HG03045 (cell line): Measurements from ENCODE around the gene NELFE.
"Not testable (repeated sequence)": the region's sequence is repeated elsewhere in the genome, so short reads cannot be mapped to it uniquely, and the experiment has no call there.

ENCODE experiments used
- ATAC-seq: cut with Tn5 transposase; IDR thresholded peaks from one replicate; pipeline ENCODE4 v1.9.1; 2021; ENCODE audit warnings: mild to moderate bottlenecking, moderate library complexity; ENCODE audit not compliant: unreplicated experiment

Gene NELFE, protein sequence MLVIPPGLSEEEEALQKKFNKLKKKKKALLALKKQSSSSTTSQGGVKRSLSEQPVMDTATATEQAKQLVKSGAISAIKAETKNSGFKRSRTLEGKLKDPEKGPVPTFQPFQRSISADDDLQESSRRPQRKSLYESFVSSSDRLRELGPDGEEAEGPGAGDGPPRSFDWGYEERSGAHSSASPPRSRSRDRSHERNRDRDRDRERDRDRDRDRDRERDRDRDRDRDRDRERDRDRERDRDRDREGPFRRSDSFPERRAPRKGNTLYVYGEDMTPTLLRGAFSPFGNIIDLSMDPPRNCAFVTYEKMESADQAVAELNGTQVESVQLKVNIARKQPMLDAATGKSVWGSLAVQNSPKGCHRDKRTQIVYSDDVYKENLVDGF

GRCh38 chr6:31958741-31959739 lies at the start of gene NELFE, which contains the start of gene SKIC2:
Gene NELFE (minus strand): TSS chr6:31958971. CDS start chr6:31958446, 525 bp downstream.
Gene SKIC2 (plus strand): TSS chr6:31959175. CDS start chr6:31959193, 18 bp downstream.
- ATAC-seq, result peak; percentile 91

DNA sequence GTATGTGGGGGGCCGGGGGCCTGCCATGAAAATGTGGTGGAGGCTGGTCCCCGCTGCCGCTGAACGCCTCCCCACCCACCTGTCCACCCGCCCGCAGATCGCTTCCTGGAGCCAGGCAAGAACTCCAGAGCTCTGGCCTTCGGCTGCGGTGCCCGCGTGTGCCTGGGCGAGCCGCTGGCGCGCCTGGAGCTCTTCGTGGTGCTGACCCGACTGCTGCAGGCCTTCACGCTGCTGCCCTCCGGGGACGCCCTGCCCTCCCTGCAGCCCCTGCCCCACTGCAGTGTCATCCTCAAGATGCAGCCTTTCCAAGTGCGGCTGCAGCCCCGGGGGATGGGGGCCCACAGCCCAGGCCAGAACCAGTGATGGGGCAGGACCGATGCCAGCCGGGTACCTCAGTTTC lies 49.3 kb upstream of the NELFE start:
- ATAC-seq, result not testable (repeated sequence)

DNA sequence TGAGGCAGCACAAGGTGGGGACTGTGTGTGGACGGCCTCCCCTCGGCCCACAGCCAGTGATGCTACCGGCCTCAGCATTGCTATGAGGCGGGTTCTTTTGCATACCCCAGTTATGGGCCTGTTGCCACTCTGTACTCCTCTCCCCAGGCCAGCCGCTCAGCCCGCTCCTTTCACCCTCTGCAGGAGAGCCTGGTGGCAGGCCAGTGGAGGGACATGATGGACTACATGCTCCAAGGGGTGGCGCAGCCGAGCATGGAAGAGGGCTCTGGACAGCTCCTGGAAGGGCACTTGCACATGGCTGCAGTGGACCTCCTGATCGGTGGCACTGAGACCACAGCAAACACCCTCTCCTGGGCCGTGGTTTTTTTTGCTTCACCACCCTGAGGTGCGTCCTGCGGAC lies 48.3 kb upstream of the NELFE start:
- ATAC-seq, result not testable (repeated sequence)

GRCh38 chr6:32005991-32006529 lies 47.3 kb upstream of the NELFE start:
- not testable (repeated sequence) for ATAC-seq

DNA sequence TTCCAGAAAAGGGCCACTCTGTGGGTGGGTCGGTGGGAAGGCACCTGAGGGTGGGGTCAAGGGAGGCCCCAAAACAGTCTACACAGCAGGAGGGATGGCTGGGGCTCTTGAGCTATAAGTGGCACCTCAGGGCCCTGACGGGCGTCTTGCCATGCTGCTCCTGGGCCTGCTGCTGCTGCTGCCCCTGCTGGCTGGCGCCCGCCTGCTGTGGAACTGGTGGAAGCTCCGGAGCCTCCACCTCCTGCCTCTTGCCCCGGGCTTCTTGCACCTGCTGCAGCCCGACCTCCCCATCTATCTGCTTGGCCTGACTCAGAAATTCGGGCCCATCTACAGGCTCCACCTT lies 46.7 kb upstream of the NELFE start:
- not testable (repeated sequence) for ATAC-seq

- ATAC-seq, result not testable (repeated sequence)
Observed at GRCh38 chr6:32004864-32005537, 46.2 kb upstream of the NELFE start.

GRCh38 chr6:32004393-32004792 lies 45.6 kb upstream of the NELFE start:
- not testable (repeated sequence) for ATAC-seq

- ATAC-seq, result not testable (repeated sequence)
Observed at GRCh38 chr6:32003301-32003700, 44.5 kb upstream of the NELFE start.

- ATAC-seq, result not testable (repeated sequence)
Observed at GRCh38 chr6:32002546-32003268, 43.9 kb upstream of the NELFE start.

GRCh38 chr6:31996385-31996784 lies 37.6 kb upstream of the NELFE start:
- not testable (repeated sequence) for ATAC-seq

GRCh38 chr6:31994421-31994820 lies 35.6 kb upstream of the NELFE start:
- ATAC-seq, result not testable (repeated sequence)

DNA sequence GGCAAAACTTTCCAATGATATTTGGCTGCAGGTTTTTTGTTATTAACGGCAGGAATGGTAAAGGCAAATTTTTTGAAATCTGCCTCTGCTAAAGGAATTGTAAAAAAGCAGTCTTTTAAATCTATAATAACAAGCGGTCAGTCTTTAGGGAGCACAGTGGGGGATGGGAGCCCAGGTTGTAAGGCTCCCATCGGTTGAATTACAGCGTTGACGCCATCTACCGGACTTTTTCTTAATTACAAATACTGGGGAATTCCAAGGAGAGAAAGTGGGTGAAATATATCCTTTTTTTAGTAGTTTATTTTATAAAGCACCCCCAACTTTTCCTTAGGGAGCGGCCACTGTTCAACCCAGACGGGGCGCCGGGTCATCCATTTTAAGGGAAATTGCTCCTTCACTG lies 30.6 kb upstream of the NELFE start:
- not testable (repeated sequence) for ATAC-seq

DNA sequence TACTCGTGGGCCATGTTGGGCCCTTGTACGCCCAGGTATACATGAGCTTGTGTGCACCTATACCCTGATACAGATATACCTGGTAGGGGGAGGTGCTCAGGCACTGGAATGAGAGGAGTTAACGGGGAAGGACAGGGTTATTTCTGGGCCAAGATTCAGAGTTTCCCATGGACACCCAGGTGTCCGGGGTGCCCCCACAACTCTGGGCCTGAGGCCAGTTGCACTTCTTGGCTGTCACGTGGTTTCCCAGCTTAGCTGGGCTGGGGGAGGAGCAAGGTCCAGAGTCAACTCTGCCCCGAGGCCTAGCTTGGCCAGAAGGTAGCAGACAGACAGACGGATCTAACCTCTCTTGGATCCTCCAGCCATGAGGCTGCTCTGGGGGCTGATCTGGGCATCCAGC lies 23.0 kb upstream of the NELFE start, which contains the start of gene C4A:
Gene C4A (plus strand): TSS at position 314 of the 400 bp plus-strand sequence. CDS start 51 bp downstream, at position 365.
- ATAC-seq, result not testable (repeated sequence)

- ATAC-seq, result not testable (repeated sequence)
Observed at GRCh38 chr6:31980998-31981397, 22.2 kb upstream of the NELFE start.

GRCh38 chr6:31980195-31980876 lies 21.6 kb upstream of the NELFE start:
- not testable (repeated sequence) for ATAC-seq

GRCh38 chr6:31979238-31979898 lies 20.6 kb upstream of the NELFE start:
- no peak for ATAC-seq

- ATAC-seq, result no peak
Observed at GRCh38 chr6:31978831-31979230, 20.1 kb upstream of the NELFE start.

DNA sequence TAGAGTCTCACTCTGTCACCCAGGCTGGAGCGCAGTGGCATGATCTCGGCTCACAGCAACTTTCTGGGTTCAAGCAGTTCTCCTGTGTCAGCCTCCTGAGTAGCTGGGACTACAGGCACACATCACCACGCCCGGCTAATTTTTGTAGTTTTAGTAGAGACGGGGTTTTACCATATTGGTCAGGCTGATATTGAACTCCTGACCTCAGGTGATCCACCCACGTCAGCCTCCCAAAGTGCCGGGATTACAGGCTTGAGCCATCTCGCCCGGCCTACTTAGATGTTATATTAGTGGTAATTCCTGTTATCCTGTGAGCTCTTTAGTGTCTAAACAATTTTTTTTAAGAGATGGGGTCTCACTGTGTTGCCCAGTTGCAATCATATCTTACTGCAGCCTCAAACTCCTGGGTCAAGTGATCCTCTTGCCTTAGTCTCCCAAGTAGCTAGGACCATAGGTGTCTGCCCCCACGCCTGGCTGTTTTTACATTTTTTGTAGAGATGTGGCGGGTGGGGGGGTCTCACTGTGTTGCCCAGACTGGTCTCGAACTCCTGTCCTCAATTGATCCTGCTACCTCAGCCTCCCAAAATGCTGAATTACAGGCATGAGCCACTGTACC lies 19.2 kb upstream of the NELFE start:
- no peak for ATAC-seq
